Stimulated activated CD8-positive, alpha-beta memory T cell treated with anti-CD3 and anti-CD28 coated beads, Interleukin-4, amount 100 ng/mL, for 1 hour (primary cell): ENCODE data around the gene TMEM108.
"Not testable (repeated sequence)": the region's sequence is repeated elsewhere in the genome, so short reads cannot be mapped to it uniquely, and the experiment has no call there.

Experiments used
- DNase-seq, 2 donors: peaks; one replicate each; pipeline ENCODE4 v3.0.0-alpha.2; 2020; ENCODE audit warnings: low read depth in 2 of 2, low spot score in 1 of 2

The TMEM108 gene

DNA sequence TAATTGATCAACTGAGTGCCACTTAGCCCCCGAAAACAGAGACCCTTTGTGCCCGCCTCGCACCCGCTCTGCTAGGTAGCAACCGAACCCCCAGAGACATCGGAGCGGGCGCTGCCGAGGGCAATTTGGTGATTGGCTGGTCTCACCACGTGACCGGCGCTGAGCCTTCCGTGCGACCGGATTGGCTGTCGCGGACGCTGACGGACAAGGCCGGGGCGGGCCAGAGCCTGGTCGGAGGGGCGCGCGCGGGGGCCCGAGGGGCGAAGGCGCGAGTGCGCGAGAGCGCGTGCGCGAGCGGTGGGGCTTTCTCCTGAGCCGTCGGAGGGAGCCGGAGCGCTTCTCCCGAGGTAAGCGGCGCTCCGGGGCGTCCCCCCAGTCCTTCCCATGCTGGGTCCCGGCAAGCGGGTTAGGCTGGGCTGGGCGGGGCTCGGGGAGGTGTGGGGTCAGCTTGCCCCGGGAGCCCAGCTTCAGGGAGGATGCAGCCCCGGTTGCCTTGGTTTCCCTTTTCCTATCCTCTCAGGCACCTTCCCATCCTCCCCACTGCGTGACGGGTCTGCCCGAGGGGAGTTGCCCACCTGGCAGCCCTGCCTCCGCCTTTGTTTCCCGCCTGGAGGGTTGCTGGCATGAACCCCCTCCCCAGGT is at the start of gene TMEM108:
Gene TMEM108, plus strand, starts transcription at position 303 of the 642 bp plus-strand sequence.
- no peak for DNase-seq

DNA sequence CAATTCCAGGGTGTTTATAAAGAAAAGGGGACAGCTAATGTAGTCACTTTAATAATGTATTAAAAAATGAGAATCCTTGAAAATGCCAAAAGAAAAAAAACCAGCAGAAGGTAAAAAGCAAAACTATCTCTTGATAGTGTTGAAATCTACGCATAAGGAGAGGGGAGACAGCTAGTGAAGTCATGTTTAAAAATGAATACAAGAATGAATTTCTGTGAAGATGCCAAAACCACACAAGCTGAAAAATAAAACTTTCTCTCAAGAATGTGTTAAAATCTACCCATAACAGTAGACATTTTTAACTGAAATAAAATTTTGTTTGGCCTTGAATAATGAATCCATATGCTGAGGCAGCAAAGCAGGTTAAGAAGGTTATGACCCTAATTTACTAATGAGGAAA is 42.2 kb upstream of the TMEM108 start:
- DNase-seq, result no peak

DNA sequence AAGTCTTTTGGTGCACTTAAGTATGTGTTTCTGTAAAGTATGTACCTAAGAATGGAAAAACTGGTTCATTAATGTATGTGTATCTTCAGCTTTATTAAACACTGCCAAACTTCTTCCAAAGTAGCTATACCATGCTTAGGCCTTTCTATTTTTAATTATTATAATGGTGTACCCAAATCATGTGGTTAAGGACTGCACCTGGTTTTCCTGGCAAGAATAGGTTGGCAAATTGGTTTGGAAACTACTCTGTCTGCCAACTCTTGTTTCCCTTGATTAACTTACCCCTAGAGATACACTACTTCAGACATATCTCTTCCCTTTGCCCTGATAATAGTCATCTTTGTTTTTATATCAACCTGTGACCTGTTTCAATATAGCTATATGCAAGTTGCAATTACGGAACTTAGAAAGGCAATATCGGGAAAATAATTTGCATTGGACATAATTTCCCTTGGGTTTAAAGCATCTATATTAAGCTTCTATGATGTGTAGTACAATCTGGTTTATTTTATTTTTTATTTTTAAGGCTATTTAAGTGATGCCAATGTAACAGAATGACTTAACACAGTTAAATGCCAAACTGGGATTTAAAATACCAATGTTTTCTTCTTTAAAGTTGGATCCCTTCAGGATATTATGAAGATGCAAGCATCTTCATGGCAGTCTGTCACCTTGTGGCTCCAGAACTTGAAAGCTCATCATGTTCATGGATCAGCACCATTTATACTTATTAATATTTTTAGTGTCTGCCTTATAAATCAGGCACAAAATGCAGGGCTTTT is 40.6 kb upstream of the TMEM108 start:
- no peak for DNase-seq

DNA sequence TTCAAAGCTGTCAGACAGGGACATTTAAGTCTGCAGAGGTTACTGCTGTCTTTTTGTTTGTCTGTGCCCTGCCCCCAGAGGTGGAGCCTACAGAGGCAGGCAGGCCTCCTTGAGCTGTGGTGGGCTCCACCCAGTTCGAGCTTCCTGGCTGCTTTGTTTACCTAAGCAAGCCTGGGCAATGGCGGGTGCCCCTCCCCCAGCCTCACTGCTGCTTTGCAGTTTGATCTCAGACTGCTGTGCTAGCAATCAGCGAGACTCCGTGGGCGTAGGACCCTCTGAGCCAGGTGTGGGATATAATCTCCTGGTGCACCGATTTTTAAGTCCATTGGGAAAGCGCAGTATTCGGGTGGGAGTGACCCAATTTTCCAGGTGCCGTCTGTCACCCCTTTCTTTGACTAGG is 33.2 kb upstream of the TMEM108 start:
- not testable (repeated sequence) for DNase-seq

DNA sequence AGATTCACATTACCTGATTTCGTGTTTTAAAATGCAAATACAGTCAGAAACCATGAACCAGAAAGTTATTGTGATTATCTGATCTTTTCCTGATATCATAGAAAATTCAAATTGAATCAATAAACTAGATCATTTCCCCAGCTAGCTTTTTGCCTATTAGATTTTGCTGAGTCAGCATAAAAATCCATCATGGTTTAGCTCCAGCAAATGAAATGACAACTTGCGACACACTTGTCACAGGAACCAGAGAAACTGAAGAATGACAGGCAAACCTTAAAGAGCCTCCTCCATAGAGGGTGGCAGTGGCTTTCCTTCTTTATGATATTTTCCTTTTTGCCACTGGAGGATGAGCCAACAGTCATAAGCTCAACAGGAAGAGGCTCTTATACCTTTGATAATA is 30.6 kb upstream of the TMEM108 start:
- DNase-seq, result no peak

DNA sequence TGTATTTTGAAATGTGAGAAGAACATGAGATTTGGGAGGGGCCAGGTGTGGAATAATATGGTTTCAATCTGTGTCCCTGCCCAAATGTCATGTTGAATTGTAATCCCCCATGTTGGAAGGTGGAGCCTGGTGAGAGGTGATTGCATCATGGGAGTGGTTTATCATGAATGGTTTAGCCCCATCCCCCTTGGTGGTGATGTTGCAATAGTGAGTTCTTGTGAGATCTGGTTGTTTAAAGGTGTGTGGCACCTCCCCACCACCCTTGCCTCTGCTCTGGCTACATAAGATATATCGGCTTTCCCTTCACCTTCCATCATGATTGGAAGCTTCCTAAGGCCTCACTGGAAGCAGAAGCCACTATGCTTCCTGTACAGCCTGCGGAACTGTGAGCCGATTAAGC is 23.9 kb upstream of the TMEM108 start:
- no peak for DNase-seq

DNA sequence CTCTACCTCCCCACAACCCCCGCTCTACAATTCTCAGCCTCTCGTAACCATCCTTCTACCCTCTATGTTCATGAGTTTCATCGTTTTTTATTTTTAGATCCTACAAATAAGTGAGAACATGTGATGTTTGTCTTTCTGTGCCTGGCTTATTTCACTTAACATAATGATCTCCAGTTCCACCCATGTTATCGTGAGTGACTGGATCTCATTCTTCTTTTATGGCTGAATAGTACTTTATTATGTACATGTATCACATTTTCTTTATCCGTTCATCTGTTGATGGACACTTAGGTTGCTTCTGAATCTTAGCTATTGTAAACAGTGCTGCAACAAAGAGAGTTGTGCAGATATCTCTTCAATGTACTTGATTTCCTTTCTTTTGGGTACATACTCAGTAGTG is 22.6 kb upstream of the TMEM108 start:
- DNase-seq, result not testable (repeated sequence)

DNA sequence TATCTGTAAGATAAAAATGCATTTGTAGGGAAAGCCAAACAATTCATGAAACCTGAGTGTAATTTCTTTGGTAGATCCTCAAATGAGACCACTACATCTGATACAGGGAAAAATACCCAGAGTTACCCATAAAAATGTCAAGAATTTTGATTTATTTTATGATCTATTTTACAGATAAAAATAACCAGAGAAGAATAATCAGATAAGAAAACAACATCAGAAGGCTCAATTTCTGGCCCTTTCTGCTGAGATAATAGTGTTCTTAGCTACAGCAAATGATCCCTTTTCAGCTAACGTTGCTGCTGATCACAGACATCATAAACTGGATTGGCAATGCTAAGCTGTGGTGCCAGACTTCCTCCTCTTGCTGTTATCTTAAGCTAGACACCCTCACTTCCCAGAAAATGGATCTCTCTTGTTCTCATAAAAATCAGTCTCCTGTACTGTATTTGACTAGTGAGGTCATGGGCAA is 21.3 kb upstream of the TMEM108 start:
- no peak for DNase-seq

DNA sequence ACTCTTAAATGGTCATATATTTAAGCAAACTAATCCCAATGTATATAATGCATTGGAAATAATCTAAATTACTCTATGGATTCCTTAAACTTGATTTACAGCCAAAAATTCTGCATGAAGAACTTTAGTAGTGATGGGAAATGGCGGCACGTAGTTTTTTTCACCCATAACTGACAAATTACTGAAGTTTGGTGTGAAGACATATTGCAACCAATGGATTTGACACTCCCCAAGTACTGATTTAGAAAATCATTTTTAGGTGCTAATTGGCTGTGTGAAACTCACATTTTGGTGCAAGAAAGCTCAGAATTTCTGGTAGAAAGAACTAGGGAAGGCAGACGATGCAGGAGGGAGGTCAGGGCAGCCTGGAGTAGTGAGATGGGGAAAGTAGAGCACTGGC is 19.3 kb upstream of the TMEM108 start:
- DNase-seq, result no peak

DNA sequence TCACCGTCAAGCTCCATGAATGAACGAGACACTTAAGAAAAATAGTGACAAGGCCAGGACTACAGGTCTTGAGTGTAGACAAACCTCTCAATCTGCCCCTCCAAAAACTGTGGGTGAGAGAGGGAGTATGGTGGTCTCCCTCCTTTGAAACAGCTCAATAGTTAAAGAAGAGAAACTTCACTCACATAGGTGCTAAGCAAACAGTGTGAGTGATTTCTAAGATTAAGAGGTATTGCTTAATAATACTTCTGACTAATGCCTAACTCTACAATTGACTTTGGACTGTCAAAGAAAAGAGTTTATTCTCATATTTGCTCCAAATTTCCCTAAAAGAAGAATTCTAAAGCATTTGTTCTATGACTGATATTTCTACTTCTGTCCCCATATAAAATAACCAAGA is 17.0 kb upstream of the TMEM108 start:
- DNase-seq, result no peak

DNA sequence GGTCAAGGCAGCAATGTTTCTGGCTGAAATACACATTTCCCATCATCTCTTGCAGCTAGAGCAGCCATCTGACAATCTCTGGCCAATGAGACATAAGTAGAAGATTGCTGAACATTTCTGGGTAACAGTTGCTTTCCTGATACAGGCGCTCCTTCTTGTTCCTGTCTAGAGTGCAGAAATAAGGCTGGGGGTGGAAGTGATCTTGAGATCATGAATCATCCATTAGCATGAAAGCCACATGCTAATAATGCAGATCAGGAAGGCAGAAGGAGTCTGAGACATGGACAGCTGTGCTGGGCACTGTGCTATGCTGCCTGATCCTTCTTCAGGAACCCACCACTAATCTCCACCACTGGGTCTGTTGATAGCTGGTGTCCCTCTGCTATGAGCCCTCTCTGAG is 14.8 kb upstream of the TMEM108 start:
- no peak for DNase-seq

DNA sequence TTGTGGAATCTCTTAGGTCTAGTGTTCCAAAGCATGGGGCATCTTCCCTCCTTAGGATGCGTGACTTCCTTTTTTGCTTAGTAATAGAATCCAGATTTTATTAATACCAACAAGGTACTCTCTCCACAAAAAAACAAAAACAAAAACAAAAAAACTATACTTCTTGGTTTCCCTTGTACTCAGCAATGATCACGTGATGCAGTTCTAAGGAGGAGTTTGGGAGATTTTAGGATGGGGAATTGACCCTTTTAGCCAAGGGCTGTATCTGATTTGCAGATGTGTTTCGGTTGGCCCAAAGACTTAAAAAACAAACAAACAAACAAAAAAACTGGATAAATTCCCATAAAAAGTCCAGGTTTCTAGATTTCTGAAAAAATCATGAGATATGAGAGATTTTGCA is 12.6 kb upstream of the TMEM108 start:
- no peak for DNase-seq

DNA sequence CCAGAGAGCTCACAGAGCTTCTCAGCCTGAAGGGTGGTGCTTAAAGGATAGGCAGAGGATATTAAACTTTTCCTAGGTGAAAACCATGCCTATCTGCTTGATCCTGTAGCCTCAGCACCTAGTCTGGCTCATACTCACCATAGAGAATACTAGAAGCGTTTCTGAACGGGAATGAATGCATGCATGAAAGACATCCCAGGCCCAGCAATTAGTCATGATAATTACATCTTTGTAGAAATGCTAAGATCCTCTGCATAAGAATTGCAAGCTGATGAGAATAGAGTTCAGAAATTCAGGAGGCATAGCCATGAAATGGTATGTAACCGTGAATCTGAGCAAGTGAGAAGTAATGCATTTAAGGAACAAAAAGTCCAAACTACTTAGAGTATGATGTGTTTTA is 5.9 kb upstream of the TMEM108 start:
- no peak for DNase-seq

DNA sequence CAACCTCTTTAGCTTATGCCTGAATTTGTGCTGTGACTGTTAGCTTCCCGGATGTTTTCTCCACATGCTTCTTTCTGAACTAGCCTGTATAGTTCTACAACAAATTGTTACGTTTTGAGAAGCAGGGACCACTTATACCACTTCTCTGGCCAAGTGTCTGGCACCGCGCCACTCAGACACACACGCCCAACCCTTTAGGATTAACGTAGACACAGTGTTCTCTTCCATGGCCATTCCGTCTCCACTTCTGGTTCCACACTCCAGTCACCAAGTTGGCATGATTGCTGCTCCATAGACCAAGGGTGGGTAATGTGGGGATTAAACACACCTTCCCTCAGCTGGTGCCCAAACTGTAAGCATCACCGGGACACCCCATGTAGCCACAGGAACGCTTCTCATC is 755 bp upstream of the TMEM108 start:
- no peak for DNase-seq

DNA sequence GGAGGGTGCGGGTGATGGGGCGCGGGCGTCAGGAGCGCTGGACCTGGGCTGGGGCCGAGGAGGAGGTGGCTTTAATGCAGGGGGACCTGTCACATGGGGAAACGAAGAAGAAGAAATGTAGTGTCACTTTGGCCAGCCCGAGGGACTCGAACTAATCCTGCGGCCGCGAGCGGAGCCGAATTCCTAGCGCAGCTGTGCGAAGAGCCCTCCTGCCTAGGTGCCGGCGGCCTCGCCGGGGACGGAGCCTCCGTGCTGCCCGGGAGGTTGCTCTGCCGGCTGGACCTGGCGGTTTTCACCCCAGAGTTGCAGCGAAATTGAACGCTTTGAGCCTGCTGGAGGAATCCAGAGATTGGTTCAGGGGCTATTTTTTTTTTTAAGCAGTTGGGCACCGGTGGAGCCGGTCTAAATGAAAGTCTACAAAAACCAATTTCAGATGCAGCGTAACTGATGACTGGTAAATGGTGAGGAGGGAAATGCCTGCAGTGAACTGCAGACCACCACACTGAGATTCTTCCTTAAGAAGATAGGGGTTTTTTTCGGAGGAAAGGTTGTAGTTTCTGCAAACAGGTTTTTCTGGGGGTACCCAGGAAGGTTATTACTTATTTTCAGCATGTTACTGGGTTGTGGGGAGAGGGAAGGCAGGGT is 662 bp downstream of the TMEM108 start:
- no peak for DNase-seq

DNA sequence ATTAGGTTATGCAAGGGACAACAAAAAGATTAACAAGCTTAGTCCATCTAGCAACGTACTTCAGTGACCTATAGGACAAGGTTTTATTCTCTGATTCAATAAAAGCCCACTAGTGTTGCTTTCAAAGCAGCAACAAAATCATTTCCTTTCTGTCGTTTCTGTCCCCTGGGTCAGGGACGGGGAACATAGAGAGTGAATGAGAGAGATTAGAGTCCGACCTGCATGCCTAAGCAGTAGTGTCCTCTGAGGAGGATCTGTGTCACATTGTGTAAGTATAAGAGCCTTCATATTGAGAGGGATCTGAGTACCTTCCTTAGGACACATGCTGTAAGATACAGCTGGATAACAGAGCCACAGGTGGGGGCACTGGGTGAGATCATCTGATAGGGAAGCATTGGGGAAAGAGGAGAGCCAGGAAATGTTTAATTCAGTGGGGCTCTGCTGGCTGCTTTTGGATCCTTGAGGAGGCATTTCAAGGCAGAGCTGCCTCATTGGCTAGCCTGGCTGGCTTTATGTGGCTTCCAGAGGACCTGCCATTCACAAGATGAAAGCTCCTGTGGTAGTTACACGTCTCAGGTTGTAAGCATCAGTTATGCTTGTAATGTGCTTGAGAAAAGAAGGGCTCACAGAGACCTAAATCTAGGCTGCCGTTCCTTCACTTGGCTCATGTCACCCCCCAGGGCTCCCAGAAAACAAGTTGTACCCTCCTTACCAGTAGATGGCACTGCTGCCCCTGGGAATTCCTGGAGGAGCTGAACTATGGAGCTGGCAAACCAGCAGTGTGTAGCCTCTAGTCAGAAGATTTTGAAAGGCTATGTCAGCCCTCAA is 2.7 kb downstream of the TMEM108 start:
- no peak for DNase-seq

DNA sequence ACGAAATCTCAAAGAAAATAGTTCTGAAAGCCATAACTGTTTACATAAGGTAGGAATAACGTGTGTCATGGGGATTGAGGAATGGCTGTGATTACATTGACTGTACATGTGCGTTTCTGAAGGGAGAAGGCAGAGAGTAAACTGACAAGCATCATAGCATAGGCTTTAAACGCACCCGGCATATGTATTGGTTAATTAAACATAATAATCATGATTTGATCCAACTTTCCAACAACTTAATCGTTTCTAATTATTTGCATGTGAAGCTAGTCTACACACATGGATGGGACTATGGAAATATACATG is 3.3 kb downstream of the TMEM108 start:
- no peak for DNase-seq

DNA sequence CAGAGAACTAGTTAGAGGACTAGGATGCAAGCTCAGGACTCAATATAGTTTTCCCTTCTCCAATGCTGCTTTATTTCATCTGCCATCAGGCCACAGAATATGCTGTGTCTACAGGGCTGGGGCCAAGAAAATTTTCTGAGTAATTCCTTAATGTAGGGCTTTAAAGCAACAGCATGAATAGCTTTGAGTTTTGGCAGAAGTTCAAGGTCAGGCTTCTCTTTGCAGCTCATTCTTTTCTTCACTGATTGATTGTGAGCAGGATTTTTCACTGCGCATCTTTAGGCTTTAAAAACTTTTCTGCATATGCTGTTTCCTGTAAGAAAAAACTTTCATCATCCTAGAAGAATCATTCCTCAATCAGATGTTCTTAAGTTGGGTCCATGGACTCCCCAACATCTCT is 4.6 kb downstream of the TMEM108 start:
- DNase-seq, result no peak

DNA sequence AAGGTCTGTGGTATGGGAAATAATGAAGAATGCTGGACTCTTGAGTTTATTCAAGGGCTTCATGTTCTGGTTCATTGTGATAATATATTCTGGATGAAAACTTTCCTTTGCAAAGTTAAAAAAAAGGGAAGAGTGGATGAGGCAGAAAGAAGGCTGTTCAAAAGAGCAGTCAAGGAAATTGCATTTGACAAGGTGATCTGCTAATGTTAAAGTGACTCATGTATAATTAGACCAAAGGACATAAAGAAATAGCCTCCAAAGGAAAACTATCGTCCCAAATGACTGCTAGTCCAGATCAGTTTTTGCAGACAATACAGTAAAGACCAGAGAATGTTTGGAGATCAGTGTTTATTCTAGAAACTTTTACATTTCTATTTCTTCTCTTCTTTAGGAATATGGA is 9.8 kb downstream of the TMEM108 start:
- DNase-seq, result no peak

DNA sequence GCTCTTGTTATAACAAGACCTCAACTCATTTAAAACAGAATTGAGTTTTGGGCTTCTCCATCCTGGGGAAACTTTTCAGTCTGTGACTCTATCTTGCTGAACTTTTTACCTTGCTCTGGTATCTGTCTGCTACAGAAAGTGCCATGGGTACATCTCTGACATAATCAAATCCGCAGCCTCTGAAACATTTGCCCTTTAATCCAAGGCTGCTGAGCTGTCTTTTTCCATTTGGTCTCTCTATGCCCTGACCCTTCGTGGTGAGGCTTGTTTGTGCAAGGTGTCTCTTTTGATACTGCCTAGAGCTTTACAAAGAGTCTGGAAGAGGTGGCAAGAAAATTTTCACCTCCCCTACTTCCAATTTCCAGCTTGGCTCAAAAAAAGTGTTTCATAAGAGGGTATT is 11.3 kb downstream of the TMEM108 start:
- DNase-seq, result no peak

DNA sequence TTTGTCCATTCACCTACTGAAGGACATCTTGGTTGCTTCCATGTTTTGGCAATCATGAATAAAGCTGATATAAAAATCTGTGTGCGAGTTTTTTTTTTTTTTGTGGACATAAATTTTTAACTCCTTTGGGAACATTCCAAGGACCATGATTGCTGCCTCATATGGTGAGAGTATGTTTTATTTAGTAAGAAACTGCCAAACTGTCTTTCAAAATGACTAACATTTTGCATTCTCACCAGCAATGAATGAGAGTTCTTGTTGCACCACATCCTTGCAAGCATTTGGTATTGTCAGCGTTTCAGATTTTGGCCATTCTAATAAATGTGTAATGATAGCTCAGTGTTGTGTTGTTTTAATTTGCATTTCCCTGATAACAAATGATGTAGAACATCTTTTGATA is 12.7 kb downstream of the TMEM108 start:
- no peak for DNase-seq

DNA sequence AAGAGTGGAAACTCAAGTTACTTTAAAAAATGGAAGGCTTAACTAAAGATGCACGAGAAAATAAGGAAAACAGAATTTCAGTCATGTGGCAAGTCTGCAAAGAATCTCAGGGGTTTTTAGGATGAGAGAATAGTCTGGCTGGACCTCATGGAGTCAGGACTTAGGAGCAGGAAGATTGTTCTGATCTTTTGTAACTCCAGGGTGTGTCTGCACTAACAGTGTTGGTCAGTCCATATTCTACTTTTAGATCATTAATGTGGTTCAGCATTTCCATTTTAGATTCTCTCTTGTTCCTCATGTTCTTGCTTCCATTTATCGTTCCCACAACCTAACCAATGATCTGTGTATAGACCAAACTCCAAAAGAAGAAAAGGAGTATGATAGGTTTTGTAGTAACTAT is 15.3 kb downstream of the TMEM108 start:
- no peak for DNase-seq
